ENCODE results near the gene ATF1. TPM values are rescaled to one million over a fixed set of nuclear protein-coding genes. Genes with fewer than 3 reads are reported as not detected.

The ATF1 gene
- total and polyA plus RNA-seq, 2 of the 8 experiments (the other 6 are each of a cell fraction or from before 2014, with no cell fraction given): 23.2 to 41.8 TPM

- ChIA-PET CTCF (ENCODE audit: partially characterized antibody) (interaction anchor here (0.6 to 6.6 kb wide), 3 partner anchors 13 to 389 kb away, joined by 3 to 89 read pairs (median 3); partner anchors contain the start of gene POU6F1), POLR2A (ENCODE audit: partially characterized antibody) (interaction anchor here (0.7 to 1.0 kb wide), 2 partner anchors 157 to 197 kb away, joined by 3 read pairs; partner anchors contain the start of gene SLC11A2)
- H3K23me2 ChIP-seq (ENCODE audit: low read depth, low read length): no peaks in the 10 kb centered on the region
- FAIRE-seq (no peak), DNase-seq (ENCODE audit: low read depth in 1 of 2, low spot score in 2 of 2) (no peak)
- H3K18ac ChIP-seq (ENCODE audit: extremely low read depth, low read length): no peak overlapping the region
- no peak overlapping the region for H3K4me3 ChIP-seq (ENCODE audit: extremely low read depth in 1 of 4, insufficient read depth in 2 of 4, low read depth in 3 of 4, low read length in 4 of 4)
- H2BK20ac ChIP-seq (ENCODE audit: low read length): no peak overlapping the region
- H2BK15ac ChIP-seq (ENCODE audit: low read length): no peak overlapping the region
- H4K20me1 ChIP-seq (replicated peaks in 1 of 2; ENCODE audit: control insufficient read depth in 1 of 2, insufficient read depth in 2 of 2, low read length in 2 of 2): no peaks in the 10 kb centered on the region
- H3K14ac ChIP-seq (ENCODE audit: insufficient read length): no peak overlapping the region
- no peak overlapping the region for H3K4ac ChIP-seq (replicated peaks; ENCODE audit: insufficient read length, low read depth, low read length)
- 100% methylated on average over 2 of the region's 2 CpGs; no CpG with 5 or more reads in 1 of the 2 experiments for WGBS, 2 experiments (ENCODE audit: extremely low coverage in 1 of 2, insufficient coverage in 1 of 2, insufficient read length in 1 of 2, insufficient replicate concordance in 2 of 2, low coverage in 1 of 2, low lambda C conversion rate in 2 of 2, missing lambda C conversion rate in 1 of 2)
- H3K4me2 ChIP-seq (ENCODE audit: insufficient read depth in 1 of 2, low read depth in 2 of 2, low read length in 2 of 2): no peak overlapping the region
- no peak overlapping the region for H2AK5ac ChIP-seq (ENCODE audit: low read depth, low read length)
- TF ChIP-seq SP4 (IDR thresholded peaks at IDR 0.05; ENCODE audit: low read length): no peak
- TF ChIP-seq HDAC6 (IDR thresholded peaks at IDR 0.05; ENCODE audit: low read depth, low read length): no peak
- no peak for TF ChIP-seq ZNF274 (IDR thresholded peaks at IDR 0.05; ENCODE audit: borderline replicate concordance, extremely low read depth, low read length)
- no peak for TF ChIP-seq KDM5A (IDR thresholded peaks at IDR 0.05; ENCODE audit: low read length)
- no peak for TF ChIP-seq TEAD4 (IDR thresholded peaks at IDR 0.05; ENCODE audit: low read depth, low read length)
- no peak for TF ChIP-seq SRF (IDR thresholded peaks at IDR 0.05; ENCODE audit: low read depth, low read length)
- no peak for TF ChIP-seq EP300 (IDR thresholded peaks at IDR 0.05; ENCODE audit: borderline replicate concordance in 1 of 2, low read depth in 2 of 2, low read length in 2 of 2)
- TF ChIP-seq CEBPB (IDR thresholded peaks at IDR 0.05; ENCODE audit: low read depth, low read length): no peak
- TF ChIP-seq TBP (IDR thresholded peaks at IDR 0.05; ENCODE audit: low read depth, low read length): no peak
- TF ChIP-seq, protein P1, sequence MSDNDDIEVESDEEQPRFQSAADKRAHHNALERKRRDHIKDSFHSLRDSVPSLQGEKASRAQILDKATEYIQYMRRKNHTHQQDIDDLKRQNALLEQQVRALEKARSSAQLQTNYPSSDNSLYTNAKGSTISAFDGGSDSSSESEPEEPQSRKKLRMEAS (IDR thresholded peaks at IDR 0.05): no peak
- TF ChIP-seq SP2 (IDR thresholded peaks at IDR 0.05; ENCODE audit: low read length): no peak
- no peak for TF ChIP-seq SP1 (IDR thresholded peaks at IDR 0.05; ENCODE audit: low read depth, low read length)
- H3K23ac ChIP-seq (ENCODE audit: insufficient read length): no peak overlapping the region
- no peak overlapping the region for H4K91ac ChIP-seq (replicated peaks; ENCODE audit: insufficient read length, low read length)
- no peak overlapping the region for H3K27ac ChIP-seq (ENCODE audit: low read depth, low read length)
- H4K8ac ChIP-seq (ENCODE audit: extremely low read depth, insufficient read depth, low read length): no peak overlapping the region
- no peak overlapping the region for H2BK120ac ChIP-seq (replicated peaks; ENCODE audit: low read depth, low read length)
- H2BK12ac ChIP-seq (ENCODE audit: low read depth, low read length): no peak overlapping the region
- no peaks in the 10 kb centered on the region for H3K4me1 ChIP-seq (replicated peaks in 1 of 4; ENCODE audit: control insufficient read depth in 3 of 4, insufficient read depth in 4 of 4, low read length in 3 of 4)
- H3K79me1 ChIP-seq (ENCODE audit: low read depth, low read length): no peaks in the 10 kb centered on the region
- peaks cover 11% of the 10 kb centered on the region in 2 experiments for H3K9me3 ChIP-seq (ENCODE audit: insufficient read depth in 2 of 2, low read depth in 1 of 2, low read length in 1 of 2)
- H3K36me3 ChIP-seq (ENCODE audit: control insufficient read depth in 2 of 4, insufficient read depth in 4 of 4, low read length in 3 of 4): no peaks in the 10 kb centered on the region
- no peak overlapping the region for H3K9ac ChIP-seq (replicated peaks in 1 of 4; ENCODE audit: extremely low read depth in 1 of 4, low read depth in 3 of 4, low read length in 3 of 4)
- no peak overlapping the region for H4K5ac ChIP-seq (ENCODE audit: insufficient read length, low read depth, low read length)
- no peak overlapping the region for H2AFZ ChIP-seq (ENCODE audit: low read length)
- no peaks in the 10 kb centered on the region for H3K79me2 ChIP-seq (ENCODE audit: control insufficient read depth in 1 of 2, insufficient read depth in 2 of 2, low read length in 2 of 2)
- H3K27me3 ChIP-seq (replicated peaks in 1 of 4; ENCODE audit: control insufficient read depth in 3 of 4, extremely low read depth in 1 of 4, insufficient read depth in 3 of 4, low read length in 3 of 4): no peaks in the 10 kb centered on the region
- no peak overlapping the region for H3K56ac ChIP-seq (replicated peaks; ENCODE audit: insufficient read length, low read depth, low read length)
- H2BK5ac ChIP-seq (ENCODE audit: low read depth, low read length): no peak overlapping the region
Measured at GRCh38 chr12:50828886-50829285, 65.0 kb downstream of the ATF1 start.
